ENCODE measurements around the gene ABI2.

ABI2 gene

DNA sequence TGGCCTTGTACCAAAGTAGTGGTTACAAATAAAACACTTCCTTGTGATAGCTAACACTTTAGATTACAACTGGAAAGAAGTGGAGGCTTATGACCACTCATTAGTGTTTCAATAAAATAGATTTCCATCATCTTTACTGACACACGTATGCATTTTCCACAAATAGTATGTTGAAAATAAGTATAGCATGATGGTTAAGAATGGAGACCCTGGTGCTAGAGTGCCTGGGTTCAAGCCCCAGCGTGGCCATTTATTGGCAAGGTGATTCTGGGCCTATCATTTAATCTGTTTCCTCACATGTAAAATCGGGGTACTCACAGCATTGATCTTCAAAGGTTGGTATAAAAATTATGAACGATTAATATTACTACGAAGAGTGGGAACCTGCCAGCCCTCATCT, 152.4 kb downstream of the ABI2 start:
- no peak for DNase-seq

DNA sequence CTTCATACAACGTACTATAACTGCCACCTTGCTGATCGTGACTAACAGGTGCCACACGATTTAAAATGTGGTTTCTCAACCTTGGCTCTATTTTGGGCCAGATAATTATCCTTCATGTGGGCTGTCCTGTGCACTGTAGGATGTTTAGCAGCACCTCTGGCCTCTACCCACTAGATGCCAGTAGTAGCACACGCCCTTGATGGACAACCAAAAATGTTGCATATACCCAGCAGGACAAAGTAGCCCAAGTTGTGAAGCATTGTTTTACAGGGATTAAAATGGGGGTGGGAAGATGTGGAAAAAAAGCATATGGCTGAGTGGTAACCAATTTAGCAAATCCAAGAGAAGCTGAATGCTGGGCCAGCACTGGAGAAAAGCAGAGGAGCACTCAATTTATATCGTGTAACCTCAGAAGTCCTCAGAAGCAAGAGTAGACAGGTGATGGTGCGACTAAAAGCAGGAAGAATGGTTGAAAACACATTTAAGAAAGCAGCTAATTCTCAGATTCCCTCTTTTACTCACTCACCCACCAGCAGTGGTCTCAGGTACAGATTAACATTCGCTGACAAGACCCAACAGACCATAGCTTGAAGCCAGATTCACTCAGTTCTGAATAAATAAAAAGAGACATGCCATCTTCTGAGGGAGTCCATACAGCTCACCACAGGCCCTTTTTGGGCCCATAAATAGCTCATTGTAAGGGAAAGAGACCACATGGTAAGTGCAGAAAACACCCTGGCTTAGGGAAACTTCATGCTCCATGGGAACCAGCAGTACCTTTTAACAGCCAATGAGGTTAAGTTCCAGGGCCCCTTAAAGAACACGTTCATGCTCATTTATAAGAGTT, 156.3 kb downstream of the ABI2 start:
- DNase-seq = no peak

DNA sequence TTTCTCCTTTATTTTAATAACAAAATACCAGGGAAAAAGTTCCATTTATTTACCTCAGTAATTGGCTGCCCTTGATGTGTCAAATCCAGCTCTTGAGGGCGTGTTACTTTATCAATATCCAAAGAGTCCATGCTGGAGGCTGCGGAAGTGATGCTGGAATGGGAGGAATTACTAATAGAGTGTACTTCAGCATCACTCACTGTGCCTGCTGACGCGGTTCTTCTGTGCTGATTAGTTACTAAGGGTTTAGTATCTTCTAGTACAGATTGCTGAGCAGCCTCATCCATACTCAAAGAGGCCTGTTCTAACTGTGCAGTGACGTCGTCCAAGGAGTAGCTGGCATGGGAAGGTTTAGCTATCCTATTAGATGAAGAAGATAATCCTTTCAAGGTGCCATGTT, 161.3 kb downstream of the ABI2 start:
- no peak for DNase-seq

DNA sequence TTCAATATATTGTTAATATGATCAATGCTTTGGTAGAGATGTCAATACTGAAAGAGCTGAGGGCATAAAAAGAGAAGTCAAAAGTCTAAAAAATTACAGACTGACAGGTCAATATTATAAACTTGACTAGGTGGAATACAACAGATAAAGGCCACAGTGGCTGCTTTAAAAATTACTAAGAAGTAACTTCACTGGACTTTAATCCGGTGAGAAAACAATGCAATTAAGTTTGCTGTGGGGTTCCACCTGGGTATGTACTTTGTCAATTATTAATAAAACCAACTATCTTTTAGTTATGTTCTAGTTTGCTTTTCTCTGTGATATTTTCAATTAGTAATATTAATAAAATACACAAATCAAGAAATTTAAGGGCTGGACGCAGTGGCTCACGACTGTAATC, 162.2 kb downstream of the ABI2 start:
- DNase-seq = no peak

DNA sequence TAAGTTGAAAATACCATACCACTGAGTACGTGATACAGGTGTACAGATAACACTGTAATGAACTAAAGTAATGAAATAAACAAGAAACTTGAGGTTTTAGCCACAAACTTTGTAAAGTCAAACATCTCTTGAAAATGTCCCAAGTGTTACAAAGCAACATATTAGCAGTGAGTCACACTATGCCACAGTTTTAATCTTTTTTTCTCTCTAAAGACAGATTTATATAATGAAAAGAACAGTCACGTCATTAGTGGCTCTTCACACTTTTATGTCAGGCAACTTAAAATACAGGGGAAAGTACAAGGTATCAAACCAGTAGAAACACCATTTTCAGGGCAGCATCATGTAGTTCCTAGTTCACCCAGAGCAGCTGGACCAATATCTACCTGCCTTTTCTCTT, 164.8 kb downstream of the ABI2 start:
- no peak for DNase-seq

All from right kidney (tissue), 1 donor.